ENCODE measurements around the gene ZNF507.
"Not testable (repeated sequence)": the region's sequence is repeated elsewhere in the genome, so short reads cannot be mapped to it uniquely, and the experiment has no call there.

The ZNF507 gene

DNA sequence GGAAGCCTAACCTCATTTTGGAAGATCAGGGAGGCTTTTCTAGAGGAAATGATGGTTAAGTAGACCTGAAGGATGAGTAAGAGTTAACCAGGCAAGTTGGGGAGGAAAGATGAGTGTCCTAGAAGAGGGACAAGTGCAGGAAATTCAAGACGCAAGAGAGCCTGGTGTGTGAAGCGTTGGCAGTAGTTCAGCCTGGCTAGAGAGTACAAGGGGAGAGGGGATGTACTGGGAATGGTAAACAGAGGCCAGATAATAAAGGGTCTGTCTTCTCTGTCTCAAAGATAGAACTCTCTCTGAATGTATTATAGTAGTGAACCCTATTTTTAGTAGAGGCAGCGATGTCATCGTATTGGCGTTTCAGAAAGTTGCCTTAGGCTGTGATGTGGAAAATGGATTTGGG, 69.8 kb downstream of the ZNF507 start:
- DNase-seq (ENCODE audit: low read depth): no peak

DNA sequence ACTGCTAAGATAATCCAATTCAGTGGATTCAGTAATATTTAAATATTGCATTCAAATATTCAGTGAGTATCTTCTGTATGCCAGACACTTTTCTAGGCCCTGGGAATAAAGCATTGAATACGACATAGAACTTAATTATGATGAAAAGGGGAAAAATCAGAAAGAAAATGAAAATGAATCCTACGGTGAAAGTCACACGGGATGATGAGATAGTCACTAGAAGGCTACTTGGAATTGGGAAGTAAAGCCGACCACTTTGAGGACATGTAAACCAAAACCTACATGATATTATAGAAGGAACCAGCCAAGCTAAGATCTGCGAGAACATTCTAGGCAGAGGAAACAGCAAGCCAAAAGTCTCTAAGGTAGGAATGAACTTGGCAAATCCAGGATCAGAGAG, 70.3 kb downstream of the ZNF507 start:
- DNase-seq (ENCODE audit: low read depth): no peak

DNA sequence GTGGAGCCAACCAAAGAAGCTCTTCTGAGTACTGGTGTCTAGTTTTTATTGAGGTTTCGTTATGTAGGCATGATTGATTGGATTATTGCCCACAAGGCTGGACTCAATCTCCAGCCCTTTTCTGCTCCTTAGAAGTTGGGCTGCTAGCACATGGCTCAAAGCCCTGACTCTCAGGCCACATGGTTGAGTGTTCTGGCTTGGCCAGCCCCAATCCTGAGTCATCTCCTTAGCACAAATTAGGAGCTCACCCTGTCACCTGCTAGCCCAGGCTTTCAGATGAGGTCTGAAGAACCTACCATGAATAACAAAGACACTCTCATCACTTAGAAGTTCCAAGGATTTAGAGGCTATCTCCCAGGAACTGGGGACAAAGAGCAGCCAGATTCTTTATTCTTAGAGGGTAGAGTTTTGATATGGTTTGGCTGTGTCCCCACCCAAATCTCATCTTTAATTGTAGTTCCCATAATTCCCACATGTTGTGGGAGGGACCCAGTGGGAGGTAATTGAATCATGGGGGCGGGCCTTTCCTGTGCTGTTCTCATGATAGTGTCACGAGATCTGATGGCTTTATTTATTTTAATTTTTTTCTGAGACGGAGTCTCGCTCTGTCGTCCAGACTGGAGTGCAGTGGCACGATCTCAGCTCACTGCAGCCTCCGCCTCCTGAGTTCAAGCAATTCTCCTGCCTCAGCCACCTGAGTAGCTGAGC, 71.5 kb downstream of the ZNF507 start:
- DNase-seq (ENCODE audit: low read depth): no peak

DNA sequence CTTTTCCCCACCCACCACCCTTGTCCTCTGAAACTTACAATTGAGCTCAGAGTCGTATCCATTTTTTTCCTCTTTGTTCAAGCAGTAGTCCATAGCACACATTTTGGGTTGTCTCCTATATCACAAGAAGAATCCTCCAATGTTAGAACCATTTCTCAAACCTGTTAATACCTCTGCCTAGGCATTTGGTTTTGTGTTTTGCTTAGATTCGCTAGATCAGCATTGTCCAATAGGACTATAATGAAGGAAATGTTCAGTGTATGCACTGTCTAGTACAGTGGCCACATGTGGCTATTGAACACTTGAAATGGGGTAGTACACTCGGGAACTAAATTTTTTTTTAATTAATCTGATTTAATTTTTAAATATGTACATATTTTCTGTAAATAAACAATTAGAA, 72.7 kb downstream of the ZNF507 start:
- DNase-seq (ENCODE audit: low read depth): no peak

DNA sequence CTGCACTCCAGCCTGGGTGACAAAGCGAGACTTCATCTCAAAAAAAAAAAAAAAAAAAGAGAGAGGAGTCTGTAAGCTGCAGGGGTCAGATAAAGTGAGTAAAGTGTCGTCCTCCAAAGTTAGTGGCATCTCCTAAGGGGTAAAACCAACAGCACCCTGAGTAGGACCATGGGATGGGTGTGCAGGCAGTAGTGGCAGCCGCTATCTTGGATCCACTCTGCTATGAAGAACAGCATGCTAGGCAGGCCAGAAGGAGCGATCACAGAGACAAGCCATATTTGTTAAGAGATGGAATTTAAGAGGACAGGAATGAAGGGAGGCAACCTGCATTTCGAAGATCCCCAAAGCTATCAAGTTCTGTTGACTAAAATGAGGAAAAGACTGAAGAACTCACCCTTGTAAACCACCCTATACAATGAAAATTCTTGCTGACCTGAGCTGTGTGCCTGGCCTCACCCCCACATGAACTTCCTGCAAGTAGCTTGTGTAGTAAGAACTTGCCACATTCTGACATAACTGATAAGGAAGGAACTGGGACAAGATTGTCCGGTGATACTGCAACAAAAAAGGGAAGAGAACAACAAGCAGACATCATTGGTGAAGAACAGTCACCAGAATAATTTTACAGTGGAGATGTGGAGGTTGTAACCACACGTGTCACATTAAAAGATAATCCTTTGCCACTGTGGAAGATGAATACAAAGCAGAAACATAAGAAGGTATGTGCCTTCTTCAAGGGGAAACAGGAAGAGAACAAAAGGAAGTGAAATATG, 76.4 kb downstream of the ZNF507 start:
- DNase-seq (ENCODE audit: low read depth): no peak

DNA sequence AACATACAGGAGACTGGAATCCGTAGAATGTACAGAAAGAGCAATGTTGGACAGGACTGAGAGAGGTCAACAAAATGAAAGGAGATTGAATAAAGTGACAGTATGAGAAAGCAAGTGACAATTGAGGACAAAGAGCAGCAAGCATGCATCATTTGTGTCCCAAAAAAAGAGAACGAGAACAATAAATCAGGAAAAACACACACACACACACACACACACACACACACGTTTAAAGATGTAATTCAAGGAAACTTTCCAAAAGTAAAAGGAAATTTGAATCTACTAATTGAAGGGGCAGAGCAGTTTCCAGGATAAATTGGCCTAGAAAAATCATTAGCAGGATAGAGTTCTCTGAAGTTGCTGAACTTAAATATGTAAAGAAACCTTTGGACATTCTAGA, 77.0 kb downstream of the ZNF507 start:
- no peak for DNase-seq (ENCODE audit: low read depth)

DNA sequence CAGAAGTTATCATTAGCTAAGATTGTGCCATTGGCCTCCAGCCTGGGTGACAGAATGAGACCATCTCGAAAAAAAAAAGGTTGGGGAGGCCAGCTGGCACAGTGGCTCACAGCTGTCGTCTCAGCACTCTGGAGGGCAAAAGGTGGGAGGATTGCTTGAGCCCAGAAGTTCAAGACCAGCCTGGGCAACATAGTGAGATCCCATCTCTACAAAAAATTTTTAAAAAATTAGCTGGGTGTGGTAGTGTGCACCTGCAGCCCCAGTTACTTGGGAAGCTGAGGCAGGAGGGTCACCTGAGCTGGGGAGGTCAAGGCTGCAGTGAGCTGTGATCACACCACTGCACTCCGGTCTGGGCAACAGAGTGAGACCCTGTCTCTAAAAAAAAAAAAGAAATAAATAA, 78.5 kb downstream of the ZNF507 start:
- not testable (repeated sequence) for DNase-seq (ENCODE audit: low read depth)

DNA sequence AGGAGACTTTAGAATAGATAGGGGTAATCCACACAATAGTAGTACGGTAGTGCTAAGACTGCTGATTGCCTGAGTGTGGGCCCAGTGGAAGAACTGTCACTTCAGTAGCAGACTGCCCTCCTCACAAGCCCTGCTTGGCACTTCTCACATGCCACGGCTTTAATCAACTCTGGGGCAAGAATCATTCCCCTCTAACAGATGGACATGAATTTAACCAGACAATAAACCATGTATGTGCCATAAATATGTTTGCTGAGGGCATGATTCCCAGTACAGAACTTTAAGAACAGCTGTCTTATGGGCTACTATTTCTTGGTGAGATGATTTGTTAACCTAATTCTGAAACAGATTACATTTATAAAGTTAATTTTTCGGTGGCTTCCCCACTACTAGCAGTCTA, 82.1 kb downstream of the ZNF507 start:
- no peak for DNase-seq (ENCODE audit: low read depth)

DNA sequence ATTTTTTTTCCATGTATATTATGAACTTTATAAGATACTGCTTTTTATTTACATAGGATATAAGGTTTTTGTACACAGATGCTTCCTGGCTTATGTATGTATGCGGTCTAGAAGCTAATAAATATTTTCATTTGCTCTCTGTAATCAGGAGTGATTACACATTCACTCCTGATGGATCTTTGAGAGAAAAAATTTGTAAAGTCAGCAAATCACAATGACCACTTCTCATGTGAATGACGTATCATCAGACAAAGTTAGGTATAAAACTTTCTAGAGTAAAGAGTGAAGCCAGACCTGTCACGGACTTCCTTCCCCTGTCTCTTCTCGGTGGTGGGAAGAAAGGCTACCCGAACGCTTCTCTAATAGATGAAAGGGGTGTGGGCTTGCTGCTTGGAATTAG, 91.3 kb downstream of the ZNF507 start:
- DNase-seq (ENCODE audit: low read depth): no peak

DNA sequence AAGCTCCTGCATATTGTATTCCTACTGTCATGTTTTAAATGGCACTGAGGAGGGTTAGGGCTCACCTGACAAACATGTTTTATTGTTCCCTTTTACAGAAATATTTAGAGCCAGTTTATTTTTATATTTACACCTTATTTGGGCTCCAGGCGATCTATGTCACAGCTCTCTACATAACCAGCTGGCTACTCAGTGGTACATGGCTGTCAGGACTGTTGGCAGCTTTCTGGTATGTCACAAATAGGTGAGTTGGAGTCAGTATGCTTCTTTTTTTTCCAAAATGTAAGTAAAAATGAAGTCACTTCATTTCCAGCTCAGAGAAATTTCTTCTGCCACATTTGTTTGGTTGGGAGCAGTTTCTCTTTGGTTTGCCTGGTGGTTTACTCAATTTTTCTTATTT, 91.7 kb downstream of the ZNF507 start:
- no peak for DNase-seq (ENCODE audit: low read depth)

Data from fibroblast of the conjunctiva (primary cell).